HS-27A (cell line): ENCODE results near the gene MRPL33.

Experiments
- DNase-seq: peaks from one replicate; pipeline ENCODE4 v3.0.0-alpha.2; 2012; ENCODE audit warnings: low read depth, missing footprints

MRPL33 gene

DNA sequence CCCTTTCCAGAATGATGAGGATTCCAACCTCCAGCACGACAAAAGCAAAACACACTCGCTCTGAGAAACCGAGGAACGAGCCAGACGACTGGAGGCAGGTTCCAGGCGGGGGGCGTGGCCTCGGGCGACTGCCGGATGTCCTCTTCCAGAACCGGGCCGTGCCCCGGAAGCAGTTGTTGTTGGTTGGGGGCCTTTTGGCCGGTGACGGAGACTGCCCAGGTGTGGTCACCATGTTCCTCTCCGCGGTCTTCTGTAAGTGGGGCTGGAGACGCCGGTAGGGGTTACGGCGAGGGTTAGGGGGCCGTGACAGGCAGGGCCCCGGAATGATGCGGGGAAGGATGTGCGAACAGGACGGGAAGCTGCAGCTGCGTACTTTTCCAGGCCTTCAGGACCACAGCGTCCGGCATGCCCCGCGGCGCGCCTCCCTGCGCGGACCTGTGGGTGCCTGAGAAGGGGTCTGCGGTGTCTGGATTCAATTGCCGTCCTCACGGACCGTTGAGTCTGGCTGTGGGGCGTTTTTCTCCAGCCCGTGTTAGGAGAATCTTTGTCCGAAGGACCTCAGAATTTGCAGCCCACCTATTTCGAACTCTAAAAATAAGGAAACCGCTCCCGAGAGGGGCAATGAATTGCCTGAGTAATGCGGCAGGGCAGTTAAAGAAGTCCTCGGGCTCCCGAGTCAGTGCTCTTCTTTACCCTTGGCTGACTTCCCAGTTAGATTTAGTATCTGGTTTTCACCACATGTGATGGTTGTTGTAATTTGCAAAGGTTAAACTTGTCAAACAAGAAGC is at the start of gene MRPL33:
Gene MRPL33 (plus strand): TSS at position 172 of the 788 bp plus-strand sequence. CDS start 59 bp downstream, at position 231.
- peak; percentile 59 for DNase-seq

DNA sequence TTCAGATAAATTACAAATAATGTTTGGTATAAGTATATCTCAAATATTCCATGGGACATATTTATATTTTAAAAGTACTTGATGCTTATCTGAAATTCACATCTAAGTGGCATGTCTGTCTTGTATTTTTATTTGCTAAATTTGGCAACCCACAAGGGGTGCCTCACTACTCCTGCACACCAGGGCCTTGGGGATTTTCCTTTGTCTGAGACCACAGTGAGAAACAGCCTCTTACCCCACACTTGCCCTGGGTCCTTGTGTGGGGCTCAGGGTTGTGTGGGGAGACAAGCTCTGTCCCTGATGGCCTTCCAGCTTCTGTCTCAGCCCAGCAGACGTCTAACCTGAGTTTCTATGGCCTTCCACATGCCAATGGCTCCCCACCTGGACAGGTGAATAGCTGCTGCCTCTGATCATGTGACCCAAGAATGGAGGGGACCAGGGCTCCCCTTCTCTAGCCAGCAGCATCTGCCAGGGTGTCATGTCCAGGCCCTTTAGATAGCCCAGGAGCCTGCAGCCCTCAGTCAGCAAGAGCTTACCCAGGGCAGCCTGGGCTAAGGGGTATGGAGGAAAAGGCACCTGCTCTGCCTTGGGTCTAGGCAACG is 49.5 kb upstream of the MRPL33 start:
- DNase-seq, result no peak

DNA sequence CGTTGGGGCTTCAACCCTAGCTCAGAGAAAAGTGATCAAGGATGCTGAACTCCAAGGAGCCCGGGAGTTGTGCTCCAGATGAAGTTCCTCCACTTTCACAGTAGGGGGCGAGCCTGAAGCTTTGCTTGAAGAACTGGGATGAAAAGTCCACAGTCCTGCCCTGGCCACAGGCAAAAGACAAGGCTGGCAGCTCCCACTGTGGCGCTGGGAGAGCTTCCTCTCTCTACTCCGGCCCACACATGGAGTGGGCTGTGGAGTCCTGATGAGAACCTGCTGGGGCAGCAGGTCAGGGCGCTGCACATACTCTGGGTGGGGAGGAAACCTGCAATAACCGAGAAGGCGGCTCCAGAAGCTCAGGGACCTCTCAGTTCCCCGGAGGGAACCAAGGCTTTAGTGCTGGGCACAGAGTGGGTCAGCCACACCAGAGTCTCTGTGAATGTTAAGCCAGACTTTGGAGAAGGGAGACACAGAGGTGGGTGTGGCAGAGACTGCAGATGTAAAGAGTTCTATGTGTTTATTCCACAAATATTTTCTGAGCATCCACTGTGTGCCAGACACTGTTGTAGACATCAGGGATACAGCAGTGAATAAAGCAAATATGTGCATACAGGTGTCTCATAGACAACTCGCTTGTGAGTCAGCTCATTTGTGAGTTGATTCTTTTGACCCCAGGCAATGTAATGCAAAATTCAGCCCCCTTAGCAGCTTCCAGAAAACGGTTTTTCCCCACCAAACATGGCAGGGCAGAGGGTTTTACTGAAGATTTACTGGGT is 48.0 kb upstream of the MRPL33 start:
- DNase-seq, result no peak

DNA sequence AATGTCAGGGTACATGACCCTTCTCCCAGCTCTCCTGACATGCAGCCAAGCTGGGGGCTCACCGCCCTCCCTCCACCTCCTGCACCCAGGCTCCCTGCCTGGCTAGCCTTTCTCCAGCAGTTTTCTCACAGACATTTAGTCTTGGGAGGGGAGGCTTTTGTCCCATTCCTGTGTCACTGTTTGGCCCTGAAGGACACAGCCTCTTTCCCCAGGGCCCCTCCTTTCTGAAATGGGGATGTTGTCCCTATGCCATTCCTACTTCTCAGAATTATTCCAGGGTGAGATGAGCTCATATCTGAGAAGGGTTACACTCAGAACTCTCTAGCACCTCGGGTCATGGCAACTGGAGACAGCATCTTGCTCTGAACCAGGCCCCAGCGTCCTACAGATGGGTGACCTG is 47.3 kb upstream of the MRPL33 start:
- no peak for DNase-seq

DNA sequence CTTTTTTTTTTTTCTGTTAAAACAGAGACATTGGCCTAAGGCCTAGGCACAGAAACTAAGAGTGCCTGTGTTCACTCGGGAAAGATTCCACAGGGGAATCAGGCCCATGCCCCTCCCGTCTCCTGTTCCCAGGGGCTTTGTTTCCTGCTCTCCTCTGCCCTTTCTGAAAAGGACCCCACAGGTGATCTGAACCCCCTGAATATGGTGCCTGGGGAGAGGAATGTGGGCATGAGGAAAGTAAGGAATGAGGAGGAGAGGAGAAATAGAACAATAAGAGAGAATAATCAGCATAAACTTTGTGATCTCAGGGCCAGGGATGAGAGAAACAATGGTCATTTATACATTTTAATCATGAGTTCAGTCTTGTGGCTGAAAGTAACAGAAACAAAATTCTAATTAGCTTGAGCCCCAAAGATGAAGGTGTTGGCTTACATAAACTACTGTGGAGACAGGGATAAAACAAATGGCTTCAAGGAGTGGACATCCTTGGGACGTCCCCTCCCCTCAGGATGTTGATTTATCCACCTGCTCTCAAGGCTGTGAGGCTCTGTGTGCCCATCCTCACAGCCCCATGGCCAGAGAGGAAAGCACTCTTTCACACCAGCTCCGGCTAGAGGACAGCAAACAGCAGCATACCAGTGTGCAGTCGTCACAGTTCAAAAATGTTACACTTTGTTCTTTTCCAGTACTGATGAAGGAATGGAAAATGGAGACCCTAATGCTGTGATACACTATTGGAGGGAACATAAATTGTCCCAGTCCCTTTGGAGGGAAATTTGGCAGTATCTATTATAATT is 46.4 kb upstream of the MRPL33 start:
- DNase-seq, result no peak

DNA sequence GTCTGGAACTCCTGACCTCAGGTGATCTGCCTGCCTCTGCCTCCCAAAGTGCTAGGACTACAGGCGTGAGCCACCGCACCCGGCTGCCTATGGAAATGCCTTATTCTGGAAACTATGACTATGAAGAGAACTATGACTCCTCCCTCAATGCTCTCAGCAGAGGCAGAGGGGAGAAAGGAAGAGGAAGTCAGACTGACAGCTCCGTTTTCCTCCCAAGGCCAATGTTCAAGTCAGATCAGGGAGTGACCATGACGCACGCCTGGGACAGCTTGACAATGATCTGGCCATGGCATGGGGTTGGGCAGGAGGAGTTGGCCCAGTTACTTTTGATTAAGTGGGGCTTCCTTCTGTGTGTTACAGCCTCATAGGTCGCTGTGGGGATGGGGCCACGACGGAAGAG is 44.3 kb upstream of the MRPL33 start:
- no peak for DNase-seq

DNA sequence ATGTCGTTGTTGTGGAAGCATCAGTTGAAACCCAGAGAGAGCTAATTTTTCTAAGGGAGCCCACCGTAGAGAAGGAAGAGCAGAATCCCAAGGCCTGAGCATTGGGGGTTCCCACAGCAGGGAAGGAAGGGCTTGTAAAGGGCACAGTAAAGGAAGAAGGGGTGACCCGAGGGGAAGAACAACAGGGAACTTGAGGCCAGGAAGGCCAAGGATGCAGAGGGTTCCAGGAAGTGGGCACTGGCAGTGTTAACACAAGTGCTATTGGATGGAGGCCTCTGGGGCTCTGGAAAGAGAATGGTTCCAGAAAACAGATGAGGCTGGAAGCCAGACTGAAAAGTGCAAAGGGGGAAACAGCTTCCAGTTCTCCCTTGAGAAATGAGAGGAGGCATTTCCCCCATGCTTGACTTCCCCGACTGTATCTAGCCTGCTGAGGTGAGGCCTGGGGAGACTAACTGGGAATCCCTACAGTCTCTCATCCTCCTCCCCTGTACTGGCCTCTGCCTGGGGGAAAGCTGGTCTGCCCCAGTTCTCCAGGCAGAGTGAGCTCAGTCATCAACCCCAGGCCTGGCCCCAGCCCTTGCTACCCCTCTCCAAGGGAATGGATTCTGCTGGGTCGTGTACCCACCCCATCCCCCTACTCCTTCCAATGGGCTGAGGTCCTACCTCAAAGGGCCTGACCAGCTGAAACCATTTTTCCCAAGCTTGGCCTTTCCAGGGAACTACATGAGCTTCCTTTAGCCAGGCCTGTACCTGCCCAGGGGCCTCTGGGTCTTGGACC is 43.2 kb upstream of the MRPL33 start:
- no peak for DNase-seq

DNA sequence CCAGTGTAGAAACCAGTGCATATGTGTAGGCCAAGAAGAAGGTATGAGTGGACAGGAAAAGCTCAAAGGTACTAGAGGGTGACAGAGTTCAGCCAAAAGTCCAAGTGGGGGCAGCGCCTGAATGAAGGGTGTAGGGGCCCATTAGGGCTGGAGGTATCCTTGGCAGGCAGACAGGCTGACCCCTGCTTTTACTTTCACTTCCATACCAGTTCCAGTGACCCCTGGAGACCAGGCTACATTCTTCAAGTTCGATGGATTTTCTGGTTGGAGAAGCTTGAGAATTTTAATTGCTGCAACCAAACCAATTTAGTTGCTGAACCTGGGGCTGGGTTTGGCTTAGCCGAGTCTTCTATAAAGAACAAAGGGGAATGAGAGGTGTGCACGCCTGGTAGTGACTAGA is 42.3 kb upstream of the MRPL33 start:
- DNase-seq, result no peak

DNA sequence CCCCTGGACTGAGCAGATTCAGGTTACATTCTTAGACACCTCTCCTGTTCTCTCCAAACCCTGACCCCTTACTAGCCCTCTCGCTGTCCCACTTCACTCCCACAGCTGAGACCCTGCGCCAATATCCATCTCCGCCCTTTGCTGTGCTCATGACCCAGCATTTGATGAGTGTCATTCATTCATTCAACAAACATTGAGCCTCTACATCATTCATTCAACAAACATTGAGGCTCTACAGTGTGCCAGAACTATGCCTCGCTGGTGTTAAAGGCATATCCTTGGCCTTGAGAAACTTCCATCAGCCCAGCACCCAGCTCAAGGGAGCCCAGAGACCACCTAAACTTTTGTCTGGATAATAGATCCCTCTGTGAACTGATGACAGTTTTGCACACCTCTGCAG is 41.9 kb upstream of the MRPL33 start:
- DNase-seq, result no peak

DNA sequence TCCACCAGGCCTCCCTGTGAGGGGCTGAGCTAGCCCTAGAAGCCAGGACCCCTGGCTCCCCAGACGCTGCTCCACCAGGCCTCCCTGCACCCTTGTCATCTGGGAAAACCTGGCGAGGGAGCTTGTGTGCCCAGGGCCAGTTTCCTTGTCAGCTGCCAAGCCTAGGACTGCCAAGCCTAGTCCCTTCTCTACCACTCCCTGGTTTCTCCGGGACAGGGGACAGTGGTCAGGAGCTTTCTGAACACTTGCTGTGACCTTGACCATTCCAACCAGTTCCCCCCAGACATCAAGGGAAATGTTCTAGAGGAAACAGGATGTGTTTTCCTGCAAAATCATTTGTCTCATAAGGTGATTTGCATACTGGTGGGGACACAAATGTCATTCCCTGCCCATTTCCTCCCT is 41.3 kb upstream of the MRPL33 start:
- no peak for DNase-seq

DNA sequence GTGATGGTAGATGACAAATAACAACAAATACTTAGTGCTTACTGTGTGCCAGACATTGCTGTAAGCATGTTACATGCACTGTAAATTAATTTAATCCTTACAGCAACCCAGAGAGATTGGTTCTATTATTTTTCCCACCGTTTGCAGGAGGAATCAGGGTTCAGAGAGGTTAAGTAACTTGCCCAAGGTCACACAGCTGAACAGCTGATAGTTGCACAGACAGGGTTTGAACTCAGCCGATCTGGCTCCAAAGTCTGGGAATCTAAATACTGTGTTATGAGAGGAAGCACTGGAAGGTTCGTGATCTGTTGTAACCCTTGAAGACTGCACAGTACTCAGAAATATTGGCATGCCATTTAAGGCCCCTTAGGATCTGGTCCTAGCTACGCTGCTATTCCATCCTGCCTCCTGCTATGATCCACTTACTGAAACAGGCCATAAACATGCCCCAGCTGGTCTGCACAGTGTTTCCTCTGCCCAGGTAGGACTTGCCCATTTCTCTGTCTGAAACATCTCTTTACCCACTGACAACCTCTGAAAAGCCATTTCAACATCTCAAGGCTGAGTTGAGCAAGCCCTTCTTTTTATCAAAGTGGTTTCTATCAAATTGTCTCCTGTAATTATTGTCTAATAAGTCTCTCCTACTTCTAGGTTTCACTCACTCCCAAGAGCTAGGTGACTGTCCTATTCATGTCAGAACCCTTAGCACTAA is 40.4 kb upstream of the MRPL33 start:
- DNase-seq, result no peak

DNA sequence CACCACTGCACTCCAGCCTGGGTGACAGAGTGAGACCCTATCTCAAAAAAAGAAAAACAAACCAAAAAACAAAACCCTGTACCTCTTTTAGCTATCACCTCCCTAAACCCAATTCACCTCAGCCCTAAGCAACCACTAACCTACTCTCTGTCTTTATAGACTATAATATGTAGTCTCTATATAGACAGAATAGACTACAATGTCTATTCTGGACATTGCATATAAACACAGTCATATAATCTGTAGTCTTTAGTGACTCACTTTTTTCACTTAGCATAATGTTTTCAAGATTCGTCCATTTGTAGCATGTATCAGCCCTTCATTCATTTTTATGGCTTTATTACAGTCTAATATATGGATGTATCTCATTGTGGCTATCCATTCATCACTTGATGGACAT is 37.2 kb upstream of the MRPL33 start:
- no peak for DNase-seq

DNA sequence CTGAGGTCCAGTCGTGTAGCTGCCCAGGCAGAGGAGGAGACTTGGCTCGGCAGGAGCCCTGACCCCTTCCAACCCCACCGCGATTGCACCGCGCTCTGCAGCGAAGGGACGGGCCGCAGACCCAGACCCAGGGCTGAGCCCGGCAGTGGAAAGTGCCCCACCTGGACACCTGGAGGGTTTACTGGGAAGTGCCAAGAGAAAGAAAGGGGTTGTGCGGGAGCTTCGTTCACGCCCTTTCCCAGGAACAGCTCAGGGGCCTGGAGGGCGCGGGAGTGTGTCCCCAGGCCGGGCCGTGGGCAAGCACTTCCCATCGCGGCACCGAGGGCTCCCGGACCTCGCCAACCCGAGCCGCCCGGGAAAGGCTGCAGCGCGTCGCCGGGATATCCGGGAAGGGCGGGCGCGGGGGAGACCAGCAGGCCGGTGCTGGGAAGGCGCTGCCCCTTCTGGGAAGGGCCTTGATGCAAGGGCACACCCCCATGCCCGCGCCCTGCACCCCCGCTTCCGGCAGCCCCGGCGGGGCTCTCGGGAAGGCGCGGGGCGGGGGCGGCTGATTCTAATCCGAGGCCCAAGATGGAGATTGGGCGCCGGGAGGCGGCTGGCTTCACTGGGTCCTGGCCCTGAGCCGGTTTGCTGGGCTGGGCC is 36.1 kb upstream of the MRPL33 start:
- DNase-seq, result no peak

DNA sequence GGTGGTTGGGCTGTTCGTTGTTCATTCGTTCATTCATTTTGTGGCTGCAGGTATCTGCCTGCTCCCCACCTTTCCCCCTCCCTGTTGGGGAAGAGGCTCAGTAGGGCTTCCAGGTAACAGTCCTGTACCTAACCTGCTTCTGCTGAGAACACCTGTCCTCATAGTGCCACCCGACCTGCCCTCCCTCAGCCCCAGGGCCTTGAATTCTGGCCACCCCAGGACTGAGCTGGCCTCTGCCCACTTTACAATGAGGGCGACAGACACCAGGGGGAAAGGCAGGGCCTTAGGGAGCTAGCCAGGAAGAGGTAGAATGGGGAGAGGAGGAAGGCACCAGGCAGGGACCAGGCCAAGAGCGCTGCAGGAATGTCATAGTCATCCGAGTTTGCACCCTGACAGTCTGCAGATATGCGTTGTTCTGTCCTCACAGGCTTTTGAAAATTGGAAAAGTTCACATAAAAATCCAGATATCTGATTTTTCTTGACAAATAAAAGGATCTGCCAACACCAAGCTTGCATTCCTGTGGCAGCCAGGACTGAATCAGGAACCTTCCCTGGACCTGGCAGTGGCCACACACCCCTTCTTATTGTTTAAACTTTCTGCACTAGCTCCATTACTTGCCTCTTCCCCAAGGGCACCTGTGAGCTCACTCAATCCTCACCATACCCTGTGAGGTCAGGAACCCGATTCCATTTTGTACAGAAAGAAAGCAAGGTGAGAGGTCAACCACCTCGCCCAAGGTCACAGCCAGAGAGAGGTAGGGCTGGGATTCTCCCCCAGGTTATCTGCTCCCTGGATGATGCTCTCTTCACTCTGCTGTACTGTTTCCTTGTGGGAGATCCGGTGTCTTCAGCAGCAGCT is 35.3 kb upstream of the MRPL33 start:
- no peak for DNase-seq

DNA sequence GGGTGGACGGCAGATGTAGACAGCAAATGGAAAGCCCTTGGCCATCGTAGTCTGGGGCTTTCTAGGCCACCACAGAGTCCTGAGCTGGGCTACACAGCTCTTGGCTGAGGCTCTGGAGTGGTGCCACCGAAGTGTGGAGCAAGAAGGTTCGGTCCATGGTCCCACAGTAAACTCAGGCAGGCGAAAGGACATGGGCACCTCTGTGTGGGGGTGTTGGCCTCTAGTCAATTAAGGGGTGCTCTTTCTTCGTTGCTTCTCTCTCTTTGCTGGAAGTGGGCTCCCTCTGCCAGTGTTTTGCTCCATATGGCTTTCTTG is 34.7 kb upstream of the MRPL33 start:
- no peak for DNase-seq

DNA sequence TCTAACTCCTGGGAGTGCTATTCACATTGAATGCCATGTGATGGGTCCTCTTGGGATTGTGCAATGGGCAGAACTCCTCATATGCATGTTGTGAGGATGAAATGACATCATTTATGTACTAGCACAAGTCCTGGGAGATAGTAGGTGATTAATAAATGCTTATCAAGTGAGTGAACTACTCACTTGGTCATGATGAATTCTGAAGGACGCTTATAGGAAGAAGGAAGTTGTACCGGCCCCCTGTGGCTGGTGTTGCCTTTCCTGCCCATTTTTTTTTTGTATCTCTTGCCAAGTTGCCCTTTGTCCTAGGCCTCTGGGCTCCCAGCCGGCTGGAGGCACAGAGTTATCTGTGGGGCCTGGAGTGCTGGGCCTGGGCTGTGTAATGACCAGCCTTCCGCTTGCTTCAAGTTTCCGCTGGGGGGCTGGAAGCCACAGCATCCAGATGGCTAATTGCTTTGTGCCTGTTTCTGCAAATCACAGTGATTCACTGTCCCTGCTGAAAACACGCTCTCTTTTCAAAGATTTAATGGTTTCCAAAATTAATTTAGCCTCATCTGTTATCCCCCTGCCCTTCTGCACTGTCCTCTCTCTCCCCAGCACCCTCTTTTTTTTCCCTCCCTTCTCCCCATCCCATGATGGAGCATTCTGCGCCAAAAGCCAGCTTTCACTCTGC is 33.7 kb upstream of the MRPL33 start:
- no peak for DNase-seq

DNA sequence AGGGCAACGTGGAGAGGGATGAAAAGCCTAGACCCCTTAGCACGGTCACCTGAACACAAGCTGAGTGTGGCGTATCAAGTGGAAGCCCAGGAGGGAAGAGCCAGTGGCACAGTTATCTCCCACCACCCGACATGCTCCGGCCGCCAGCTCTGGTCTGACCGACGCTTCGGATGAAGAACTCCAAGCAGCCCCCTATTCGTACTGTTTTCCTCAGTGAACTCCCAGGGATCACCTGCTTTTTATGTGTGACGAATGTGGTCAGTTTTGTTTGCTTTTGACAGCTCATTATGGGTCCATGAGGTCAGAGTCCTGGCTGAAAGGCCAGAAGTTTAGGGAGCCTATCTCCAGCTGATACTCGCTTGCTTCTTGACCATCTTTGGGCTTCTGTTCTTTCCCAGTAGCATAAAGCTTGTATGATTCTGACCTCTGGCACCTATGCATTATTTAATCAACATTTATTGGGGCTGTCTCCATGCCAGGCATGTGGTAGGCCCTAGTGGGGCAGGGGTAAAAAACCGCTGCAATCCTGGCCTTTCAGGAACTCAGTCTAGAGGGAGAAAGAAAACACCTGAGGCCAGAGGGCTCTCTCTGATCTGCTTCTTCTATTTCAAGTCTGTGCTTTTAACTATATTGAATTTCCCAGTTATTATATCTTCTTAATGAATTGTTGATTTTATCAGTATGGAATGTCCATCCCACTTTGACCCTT is 33.0 kb upstream of the MRPL33 start:
- no peak for DNase-seq

DNA sequence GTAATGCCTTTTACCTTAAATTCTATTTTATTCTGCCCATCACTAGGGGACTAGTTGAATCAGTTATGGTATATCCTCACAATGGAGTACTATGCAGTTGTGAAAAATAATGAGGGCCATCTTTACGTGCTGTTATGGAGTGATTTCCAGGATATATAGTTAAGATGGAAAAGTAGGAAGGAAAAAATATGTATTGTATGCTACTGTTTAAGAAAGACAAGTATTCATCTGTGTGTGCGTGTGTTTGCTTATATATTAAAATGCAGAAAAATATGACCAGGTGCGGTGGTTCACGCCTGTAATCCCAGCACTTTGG is 32.5 kb upstream of the MRPL33 start:
- DNase-seq, result no peak

DNA sequence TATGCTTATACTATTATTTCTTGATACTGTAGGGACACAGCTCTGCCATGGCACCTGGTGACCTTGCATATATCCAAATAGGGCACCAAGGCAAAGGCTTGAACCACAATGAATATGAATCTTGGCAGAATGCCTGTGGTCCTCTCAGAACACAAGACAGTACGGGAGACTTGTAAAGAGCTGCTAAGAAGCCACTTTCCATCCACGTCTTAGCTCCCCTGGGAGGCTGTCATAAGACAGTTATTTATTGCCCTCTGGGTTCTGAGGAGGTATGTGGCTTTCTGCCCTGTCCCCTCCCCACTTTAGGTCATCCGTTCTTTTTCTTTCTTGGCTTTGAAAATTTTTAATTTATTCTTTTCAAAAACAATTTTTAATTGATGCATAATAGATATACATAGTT is 29.8 kb upstream of the MRPL33 start:
- no peak for DNase-seq
